Stimulated activated CD4-positive, alpha-beta T cell treated with anti-CD3 and anti-CD28 coated beads, Interleukin-15, amount 100 ng/mL, for 24 hours (primary cell): ENCODE measurements around the gene NRAS.

Experiments used
- DNase-seq: peaks from one replicate; pipeline ENCODE4 v3.0.0-alpha.2; 2020

NRAS gene

DNA sequence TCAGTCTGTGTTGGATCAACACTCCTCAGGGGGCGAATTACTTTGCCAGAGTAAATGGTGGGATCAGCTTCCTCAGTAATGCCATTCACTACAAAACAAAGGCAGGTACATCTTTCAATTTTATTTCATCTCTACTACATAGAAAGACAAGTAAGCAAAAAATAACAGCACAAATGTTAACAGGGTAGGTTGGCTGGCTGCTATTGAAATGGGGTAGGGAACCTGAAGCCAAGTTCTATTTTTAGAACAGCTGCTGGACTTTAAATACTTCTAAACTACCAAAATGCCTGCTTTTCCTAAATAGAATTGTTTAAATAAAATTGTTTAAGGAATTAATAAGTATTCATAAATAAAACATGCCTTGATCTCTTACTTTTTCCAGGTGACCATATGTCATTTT, 7.3 kb upstream of the NRAS start:
- DNase-seq: no peak

DNA sequence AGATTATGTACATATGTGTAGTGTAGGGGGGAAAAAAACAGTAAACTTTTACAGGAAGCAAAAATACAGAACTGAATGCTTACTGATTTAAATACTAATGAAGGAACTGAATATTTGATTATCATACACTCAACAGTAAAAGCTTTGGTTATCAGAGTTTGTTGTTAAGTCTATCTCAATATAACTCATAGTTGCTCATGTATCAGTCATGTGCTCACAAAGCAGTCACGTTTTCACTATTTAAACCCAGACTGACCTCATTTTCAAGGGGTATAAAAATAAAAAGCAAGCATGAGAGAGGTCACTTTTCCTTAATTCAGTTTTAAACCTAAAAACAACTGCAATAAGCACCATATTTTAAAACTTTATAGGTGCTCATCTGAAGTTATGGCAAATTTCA, 6.9 kb upstream of the NRAS start:
- DNase-seq: no peak

- no peak for DNase-seq
These were observed 3.9 kb upstream of the NRAS start for GRCh38 chr1:114720492-114720891.

GRCh38 chr1:114719424-114719787, 2.8 kb upstream of the NRAS start:
- DNase-seq: no peak

GRCh38 chr1:114718661-114719423, 2.3 kb upstream of the NRAS start:
- DNase-seq: peak; percentile 30

GRCh38 chr1:114715952-114716303, 643 bp downstream of the NRAS start:
- DNase-seq: peak; percentile 8

DNA sequence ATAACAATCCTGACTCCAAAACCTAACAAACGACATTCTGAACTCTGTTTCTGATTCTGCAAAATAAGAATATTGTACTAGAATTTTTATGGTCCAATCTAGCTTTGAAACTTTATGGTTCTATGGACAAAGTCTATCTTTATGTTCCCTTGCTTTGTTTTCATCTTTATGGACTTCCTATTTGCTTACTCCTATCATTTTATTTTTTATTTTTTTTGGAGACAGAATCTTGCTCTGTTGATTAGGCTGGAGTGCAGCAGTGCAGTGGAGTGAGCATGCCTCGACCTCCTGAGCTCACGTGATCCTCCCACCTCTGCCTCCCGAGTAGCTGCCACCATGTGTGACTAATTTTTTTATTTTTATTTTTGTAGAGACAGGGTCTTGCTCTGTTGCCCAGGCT, 3.6 kb downstream of the NRAS start:
- no peak for DNase-seq

DNA sequence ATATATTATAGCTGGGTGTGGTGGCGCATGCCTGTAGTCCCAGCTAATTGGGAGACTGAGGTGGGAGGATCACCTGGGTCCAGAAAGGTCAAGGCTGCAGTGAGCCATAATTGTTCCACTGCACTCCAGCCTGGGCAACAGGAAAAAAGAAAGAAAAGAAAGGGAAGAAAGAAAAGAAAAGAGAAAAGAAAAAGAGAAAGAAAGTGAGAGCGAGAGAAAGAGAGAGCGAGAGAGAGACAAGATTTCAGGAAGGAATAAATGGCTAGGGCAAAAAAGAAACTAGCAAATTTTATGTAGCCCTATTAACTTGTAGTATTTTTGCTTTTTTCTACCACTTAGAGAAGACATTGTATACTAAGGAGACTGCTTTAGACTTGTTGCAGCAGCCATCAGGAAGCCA, 6.2 kb downstream of the NRAS start:
- DNase-seq: no peak

DNA sequence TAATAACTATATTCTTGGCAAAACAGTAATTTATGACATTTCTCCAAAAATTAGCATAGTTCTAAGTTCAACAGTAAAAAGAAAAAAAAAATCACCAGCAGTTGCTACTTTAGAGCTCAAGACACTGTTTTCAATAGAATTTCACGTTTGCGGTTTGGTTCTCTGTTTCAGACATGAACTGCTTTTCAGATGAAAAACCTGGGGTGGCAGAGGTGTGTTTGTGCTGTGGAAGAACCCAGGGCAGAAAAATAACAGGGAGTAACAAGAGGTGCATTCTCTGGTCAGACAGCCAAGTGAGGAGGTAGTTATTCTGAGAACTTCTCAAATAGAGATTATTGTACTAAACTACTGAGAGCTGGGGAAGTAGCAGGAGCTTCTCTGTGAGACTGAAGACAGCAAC, 9.0 kb downstream of the NRAS start:
- no peak for DNase-seq

DNA sequence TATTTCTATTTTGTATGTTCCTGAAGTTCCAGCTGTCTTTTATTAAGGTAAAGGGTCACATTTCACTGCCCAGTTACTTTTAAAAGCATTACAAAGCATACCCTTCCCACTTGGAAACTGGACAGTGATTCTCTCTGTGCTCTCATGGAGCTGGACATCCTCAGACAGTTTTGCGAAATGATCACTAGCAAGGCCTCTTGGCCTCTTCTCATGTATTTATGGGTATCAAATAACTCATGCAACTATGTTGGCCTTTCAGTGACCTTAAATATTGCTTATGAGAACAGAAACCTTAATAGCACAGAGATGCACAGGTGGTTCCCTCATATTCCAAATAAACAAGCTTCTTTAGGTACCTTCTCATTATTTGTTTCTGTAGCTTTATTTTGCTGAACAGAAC, 13.3 kb downstream of the NRAS start:
- no peak for DNase-seq

DNA sequence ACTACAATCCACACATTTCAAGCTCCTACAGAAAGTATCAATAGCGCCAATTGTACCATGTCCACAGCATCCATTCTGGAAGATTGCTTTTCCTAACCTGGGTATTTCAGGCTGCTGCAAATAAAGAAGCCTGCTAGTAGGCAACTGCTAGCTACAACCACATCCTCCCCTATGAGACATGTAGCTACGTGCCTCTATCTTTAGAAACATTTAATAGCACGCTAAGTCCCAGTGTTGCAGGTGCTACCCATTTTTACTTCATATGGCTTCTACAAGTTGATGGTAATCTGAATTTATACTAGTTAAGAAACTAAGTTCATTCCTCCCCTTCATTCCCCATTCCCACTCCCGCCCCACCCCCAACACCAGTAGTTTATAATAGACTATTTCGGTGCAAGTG, 13.8 kb downstream of the NRAS start:
- DNase-seq: no peak

DNA sequence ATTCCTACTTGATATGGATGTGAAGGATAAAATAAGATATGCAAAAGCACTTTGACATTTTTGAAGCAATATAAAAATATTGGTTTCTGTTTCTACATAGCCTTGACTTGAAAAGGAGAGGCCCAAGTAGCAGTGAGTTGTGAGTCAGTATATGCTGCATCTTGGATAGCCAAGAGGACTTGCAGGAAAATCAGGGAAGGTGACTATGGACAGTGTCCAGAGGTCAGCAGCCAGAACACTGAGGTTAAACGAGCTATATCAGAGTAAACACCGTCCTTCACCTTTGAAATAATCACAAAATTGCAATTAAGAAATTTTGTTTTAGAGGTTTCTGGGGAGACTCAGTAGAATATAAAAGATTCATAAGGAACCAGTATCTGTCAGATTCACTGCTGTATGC, 14.6 kb downstream of the NRAS start:
- DNase-seq: no peak

GRCh38 chr1:114700036-114700600, 16.5 kb downstream of the NRAS start:
- no peak for DNase-seq

GRCh38 chr1:114696810-114697209, 19.8 kb downstream of the NRAS start:
- DNase-seq: no peak

DNA sequence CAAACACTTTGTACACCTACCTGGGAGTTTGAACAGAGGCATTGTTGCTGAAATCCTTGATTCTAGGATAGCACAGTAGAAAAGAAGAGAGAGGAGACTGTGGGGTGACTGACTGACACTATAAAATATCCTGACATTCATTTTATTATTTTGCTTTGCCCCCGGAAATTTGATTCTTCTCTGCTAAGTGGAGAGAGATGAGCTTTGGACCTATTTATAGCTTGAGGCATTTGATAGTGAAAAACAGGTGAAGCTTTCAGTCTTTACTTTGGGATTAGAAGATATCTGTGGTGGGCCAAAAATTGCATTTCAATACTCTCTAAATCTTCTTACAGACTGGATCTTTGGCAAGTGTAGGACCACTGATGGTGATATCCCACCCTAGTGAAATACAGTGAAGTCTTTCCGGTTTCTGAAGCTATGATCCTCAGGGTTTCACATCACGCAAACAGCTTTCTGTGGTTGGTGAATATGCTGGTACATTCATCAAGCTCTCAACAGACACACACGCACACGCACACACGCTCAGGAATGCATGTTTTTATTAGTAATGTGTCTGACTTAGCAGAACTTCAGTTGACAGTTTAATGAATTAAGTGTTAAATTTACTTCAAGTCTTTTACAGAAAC, 21.0 kb downstream of the NRAS start, which contains the start of gene AMPD1:
Gene AMPD1, minus strand, starts transcription at position 117 of the 629 bp plus-strand sequence. Its CDS starts 75 bp downstream, at position 42.
- no peak for DNase-seq

GRCh38 chr1:114694540-114695310, 21.8 kb downstream of the NRAS start:
- DNase-seq: no peak

DNA sequence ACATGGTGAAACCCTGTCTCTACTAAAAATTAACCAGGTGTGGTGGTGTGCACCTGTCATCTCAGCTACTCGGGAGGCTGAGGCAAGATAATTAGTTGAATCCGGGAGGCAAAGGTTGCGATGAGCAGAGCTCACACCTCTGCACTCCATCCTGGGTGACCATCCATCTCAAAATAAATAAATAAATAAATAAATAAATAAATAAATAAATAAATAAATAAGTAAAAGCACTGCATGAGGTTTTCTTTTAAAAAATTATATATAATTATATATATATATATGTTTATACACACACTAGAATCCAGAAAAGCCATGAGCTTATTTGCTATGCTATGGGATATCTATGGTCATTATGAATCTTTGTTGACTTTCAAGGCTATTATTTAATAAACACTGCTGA, 23.6 kb downstream of the NRAS start:
- DNase-seq: no peak

GRCh38 chr1:114691061-114691460, 25.5 kb downstream of the NRAS start:
- DNase-seq: no peak

GRCh38 chr1:114690148-114690547, 26.4 kb downstream of the NRAS start:
- DNase-seq: no peak

DNA sequence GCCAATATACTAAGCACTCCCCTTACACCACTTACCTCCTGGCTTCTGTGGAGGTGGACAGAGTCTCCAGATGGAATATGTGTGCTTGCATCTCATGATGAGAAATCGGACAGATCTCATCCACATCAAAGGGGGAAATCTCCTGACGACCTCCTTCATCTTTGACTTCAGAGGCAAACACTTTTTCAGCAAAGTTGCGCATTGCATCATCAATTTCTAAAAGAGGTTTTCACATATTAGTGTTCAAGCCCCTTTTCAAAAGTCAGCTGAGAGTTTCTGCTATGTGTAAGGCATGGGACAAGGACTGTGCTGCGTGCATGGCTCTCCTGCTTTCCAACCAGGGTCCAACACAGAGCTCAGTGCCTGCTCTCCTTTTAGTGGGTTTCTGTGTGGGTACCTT, 28.0 kb downstream of the NRAS start:
- DNase-seq: no peak

GRCh38 chr1:114685851-114686250, 30.7 kb downstream of the NRAS start:
- DNase-seq: no peak

DNA sequence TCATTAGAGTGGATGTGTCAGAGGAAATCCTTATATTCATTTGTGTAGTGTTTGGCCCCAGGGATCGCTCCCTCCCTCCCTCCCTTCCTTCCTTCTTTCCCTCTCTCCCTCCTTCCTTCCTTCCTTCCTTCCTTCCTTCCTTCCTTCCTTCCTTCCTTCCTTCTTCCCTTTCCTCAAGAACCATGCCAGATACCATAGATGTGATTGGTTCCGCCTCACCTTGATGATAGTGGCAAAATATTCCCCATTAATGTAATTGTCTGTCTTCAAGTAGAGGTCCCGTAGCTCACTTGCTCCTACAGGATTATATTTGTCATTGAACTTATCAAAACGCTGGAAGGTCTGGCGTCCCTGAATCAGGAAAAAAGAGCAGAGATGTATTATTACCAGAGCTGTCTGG, 38.9 kb downstream of the NRAS start:
- no peak for DNase-seq

GRCh38 chr1:114676115-114676514, 40.5 kb downstream of the NRAS start:
- DNase-seq: no peak

DNA sequence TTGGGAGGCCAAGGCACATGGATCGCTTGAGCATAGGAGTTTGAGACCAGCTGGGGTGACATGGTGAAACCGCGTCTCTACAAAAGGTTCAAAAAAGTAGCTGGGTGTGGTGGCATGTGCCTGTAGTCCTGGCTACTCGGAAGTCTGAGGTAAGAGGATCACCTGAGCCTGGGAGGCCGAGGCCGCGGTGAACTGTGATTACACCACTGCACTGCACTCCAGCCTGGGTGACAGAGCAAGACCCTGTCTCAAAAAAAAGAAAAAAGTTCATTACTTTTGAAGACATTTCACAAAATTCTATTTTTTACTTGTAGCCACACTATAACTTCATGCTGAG, 44.7 kb downstream of the NRAS start:
- DNase-seq: no peak
